Activated CD8-positive, alpha-beta memory T cell treated with anti-CD3 and anti-CD28 coated beads for 4 hours (primary cell): ENCODE results near the gene SFTPB.
"Not testable (repeated sequence)": the region's sequence is repeated elsewhere in the genome, so short reads cannot be mapped to it uniquely, and the experiment has no call there.

Experiments
- DNase-seq, 2 donors: peaks; one replicate each; pipeline ENCODE4 v3.0.0-alpha.2; 2020; ENCODE audit warnings: low read depth in 2 of 2

SFTPB gene

DNA sequence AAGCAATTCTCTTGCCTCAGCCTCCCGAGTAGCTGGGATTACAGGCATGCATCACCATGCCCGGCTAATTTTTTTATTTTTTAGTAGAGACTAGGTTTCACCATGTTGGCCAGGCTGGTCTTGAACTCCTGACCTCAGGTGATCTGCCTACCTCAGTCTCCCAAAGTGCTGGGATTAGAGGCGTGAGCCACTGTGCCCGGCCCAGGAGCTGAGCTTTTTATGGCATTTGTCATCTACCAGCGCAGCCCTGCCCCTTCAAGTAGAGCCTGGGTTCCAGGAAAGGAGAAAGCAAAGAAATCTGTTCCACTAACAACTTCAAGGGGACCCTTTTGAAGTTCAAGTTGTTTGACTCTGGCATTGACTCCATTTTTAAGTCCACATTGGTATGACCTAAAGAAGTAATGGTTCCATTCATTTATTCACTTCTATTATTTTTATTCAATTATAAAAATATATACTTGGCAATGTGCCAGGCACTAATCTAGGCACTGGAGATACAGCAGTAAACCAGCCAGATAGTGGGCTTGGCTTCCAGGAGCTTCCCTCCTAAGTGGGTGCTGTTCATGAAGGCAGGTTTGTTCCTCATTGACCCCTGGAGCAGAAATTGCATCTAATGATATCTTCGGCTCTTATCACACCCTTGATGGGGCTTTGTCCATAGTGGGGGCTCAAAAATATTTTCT, 8.0 kb upstream of the SFTPB start:
- DNase-seq = no peak

DNA sequence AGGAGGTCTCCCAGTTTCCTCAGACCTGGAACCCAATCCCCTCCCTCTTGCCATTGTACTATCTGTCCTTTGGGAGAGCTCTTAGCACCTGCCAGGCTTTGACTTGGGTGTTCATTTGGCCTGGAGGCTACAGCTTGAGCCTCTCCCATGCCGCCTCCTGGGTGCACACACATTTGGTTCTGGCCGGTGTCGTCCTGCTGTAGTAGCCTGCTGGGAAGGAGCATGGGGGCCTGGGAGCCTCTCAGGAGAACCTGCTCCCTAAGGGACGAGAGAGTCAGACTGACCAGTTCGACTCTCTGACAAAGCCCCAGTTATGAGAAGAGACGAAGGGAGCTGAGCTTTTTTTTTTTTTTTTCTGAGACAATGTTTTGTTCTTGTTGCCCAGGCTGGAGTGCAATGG, 7.4 kb upstream of the SFTPB start:
- no peak for DNase-seq

DNA sequence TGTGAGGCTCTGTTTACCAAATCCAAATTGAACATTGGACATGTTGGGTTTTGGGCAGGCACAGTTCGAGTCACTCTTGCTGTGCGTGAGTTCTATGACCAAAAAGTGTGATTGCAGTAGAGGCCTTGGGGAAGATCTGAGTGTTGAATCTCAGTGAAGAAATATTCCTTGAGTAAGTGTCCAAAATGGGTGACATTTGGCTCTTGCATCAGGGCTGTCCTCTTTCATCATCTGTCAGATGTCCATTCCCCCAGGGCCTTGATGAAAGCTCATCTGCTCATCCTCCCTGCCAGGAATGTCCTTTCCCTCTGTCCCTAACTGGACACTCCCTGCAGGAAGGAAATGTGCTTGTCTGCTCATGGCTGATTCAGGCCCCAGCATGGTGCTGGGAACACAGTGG, 6.4 kb upstream of the SFTPB start:
- no peak for DNase-seq

DNA sequence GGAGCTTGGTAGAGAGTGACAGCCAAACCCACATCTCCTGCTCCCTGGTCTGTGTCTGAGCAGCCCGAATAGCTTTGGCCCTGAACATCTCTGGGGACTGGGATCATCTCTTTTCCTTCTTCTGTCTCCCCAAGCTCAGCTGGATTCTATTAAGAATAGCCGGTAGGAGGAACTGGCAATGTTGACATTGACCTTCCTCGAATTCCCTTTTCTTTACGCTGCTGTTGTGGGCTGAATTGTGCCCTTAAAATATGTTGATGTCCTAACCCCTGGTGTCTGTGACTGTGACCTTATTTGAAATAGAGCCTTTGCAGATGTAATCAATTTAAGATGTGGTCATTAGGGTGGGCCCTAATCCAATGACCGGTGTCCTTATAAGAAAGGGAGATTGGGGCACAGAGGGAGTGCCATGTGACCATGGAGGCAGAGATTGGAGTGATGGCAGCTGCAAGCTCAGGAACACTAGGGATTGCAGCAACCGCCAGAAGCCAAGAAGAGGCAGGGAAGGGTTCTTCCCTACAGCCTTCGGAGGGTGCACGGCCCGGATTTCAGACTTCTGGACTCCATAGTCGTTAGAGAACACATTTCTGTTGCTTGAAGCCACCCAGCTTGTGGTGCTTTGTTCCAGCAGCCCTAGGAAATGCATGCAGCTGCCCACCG, 5.8 kb upstream of the SFTPB start:
- no peak for DNase-seq

DNA sequence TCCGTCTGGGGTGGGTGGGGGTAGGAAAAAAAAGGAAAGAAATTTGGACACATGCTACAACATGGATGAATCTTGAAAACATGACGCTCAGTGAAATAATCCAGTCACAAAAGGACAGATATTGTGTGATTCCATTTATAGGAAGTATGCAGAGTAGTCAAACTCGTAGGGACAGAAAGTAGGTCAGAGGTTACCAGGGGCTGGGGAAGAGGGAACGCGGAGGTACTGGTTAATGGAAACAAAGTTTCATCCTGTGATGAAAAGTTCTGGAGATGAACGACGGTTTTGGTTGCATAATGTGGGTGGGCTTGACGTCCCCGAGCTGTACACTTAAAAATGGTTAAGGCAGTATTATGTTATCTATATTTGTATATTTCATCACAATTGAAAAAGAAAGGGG, 4.5 kb upstream of the SFTPB start:
- DNase-seq = no peak

DNA sequence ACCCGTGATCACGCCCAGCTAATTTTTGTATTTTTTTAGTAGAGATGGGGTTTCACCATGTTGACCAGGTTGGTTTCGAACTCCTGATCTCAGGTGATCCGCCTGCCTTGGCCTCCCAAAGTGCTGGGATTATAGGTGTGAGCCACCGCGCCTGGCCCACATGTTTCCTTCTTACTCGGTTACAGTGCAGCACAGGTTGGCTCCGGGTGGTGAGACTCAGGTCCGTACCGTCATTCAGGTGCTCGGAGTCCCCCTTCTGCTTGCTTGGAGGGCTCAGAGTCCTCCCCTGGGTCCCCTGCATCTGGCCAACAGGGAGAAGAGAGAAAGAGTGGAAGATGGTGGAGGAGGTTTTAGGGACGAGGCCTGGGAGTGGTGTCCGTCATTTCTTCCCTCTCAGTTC, 2.4 kb upstream of the SFTPB start:
- DNase-seq = not testable (repeated sequence)

DNA sequence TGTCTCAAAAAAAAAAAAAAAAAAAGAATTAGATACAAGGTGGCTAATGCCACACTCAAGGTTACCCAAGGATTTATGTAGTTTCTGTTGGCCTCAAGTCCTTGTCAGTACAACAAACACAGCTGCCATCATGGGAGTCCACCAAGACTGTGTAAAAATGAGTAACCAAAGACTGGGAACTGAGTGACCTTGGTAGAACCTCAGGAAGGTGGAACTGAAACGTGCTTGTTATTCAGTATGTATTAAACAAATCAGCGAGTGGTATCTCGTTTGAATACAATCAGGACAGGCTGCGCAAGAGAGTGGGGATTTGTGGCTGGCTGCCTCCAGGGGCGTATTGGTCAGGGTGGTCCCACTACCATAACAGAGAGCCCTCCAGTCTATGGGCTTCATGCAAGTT, 1.6 kb upstream of the SFTPB start:
- no peak for DNase-seq

DNA sequence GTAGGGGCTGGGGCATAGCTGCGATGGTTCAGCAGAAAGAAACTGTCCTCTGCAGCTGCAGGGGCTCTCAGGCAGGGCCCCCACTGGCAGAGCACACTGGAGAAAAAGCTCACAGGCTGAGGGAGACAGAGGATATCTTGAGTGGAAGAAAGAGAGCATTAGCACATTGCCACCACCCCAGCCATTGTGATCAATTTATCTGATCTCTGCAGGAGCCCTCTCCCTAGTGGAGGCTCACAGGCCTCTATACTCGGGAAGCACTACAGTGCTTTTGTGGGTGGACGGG, 801 bp upstream of the SFTPB start:
- DNase-seq = no peak

DNA sequence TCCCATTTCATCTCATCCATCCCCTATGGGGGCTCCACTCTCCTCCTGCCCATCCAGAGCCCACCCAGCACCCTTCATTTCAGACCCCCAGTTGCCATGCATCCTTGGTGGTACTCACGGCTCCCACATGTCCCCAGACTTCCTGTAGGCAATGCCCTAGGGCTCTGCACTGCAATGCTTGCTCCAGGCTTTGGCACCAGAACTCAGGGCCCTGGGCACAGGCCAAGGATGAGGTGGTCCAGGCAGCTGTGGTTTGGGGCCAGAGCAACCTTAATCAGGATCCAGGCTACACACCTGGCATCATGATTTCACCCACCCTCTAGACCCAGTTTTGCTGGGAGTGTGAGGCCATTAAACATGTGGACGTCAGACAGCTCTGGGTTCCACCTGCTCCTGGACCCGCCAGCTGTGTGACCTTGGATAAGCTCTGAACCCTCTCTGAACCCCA, 414 bp downstream of the SFTPB start:
- DNase-seq = no peak

DNA sequence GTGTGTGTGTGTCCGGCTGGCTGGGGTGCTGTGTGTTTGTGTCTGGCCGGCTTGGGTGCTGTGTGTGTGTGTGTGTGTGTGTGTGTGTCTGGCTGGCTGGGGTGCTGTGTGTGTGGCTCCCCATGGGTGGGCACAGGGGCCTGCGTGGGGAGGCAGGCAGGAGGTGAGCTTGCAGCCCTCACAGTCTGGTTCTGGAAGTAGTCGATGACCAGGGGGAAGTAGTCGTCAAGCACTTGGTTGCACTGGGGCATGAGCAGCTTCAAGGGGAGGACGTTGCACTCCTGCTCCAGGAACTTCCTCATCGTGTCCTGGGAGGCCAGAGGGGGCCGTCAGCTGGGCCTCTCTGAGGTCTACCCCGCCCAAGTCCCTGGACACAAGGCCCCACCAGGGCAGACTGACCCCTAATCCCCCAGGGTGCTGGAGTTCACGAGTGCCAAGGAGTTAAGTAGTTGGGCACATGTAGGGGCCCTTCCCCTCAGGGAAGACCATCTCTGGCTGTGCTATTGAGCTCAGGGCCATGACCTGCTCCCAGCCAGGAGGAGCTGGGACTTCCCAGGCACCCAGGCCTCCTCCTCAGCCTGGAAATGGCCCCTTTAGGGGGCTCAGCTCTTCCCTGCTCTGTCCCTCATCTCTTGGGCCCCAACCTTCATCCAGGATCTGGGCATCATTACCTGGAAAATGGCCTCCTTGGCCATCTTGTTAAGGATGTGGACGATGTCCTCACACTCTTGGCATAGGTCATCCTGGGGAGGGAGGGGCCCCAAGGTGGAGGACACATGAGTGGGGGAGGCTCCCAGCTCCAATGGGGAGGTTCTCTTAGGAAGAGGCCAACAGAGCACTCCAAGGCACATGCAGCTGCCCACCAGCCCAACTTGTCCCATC, 1.3 kb downstream of the SFTPB start:
- DNase-seq = no peak

DNA sequence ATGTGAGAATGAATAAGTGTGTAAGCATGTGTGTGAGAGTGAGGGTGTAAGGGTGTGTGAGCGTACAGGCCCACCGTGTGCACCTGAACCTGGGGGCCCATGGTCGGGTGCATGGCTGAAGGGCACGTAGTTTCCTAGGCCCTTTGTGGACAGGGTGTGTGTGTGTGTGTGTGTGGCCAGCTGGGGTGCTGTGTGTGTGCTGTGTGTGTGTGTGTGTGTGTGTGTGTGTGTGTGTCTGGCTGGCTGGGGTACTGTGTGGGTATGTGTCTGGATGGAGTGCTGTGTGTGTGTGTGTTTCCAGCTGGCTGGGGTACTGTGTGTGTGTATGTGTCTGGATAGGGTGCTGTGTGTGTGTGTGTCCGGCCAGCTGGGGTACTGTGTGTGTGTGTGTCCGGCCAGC, 2.0 kb downstream of the SFTPB start:
- no peak for DNase-seq

DNA sequence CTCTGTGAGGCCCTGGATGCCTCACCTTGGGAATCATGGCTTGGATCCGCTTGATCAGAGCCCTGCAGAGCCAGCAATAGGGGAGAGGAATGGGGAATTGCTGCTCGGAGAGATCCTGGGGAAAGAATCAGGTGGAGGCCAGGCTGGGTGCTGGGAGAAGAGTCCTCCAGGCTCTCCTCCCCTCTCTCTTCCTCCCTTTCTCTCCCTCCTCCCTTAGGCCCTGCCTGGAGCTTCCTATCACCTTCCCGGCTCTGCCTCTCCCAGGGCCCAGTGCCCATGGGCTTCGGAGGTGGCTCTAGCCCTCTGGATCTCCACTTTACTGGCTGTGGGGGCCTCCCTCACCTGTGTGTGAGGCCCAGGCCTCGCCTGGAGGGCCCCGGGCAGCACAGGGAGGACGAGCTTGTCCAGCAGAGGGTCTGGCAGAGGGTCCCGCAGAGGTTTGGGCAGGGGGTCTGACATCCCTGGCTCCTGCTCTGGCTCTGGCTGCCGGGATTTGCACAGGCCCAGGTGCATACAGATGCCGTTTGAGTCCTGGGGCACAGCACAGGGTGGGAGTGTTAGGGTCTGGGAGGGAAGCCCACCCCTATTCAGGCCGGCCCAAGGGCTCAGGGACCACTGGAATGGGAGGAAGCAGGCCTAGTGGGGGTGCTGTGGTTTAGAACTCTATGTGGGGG, 2.6 kb downstream of the SFTPB start:
- DNase-seq = no peak

DNA sequence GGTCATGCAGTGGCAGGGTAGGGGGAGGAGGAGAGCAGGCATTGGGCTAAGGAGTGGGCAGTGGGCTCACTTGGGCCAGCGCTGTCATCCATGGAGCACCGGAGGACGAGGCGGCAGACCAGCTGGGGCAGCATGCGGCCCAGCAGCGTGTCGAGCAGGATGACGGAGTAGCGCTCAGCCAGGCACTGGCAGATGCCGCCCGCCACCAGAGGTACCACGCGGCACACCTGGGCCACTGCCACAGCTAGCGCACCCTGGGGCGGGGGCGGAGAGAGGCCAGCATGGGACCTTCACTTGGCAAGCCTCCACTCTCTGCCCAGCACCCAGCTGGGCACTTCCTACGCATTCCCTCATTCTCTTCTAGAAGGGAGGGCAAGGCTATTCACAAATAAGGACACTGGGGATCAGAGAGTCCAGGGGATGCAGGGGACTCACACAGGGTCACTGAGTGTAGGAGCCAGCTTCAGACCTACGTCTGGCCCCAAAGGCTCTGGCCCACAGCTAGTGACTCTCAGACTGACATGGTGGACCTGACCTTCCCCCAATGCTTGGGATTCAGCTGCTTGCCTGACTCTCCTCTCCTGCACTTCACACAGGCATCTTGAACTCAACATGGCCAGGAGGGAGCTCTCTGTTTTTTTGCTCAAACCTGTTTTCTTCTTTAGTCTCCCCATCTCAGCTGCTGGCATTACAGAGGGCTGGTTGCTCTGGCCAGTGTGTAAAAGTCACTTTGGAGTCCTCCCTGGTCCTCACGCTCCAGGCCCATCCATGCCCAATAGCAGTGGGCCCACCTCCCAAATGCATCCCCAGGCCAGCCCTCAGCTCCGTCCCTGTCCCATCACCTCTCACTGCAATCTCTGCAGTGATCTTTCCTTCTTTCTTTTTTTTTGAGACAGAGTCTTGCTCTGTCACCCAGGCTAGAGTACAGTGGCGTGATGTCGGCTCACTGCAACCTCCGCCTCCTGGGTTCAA, 4.1 kb downstream of the SFTPB start:
- no peak for DNase-seq

DNA sequence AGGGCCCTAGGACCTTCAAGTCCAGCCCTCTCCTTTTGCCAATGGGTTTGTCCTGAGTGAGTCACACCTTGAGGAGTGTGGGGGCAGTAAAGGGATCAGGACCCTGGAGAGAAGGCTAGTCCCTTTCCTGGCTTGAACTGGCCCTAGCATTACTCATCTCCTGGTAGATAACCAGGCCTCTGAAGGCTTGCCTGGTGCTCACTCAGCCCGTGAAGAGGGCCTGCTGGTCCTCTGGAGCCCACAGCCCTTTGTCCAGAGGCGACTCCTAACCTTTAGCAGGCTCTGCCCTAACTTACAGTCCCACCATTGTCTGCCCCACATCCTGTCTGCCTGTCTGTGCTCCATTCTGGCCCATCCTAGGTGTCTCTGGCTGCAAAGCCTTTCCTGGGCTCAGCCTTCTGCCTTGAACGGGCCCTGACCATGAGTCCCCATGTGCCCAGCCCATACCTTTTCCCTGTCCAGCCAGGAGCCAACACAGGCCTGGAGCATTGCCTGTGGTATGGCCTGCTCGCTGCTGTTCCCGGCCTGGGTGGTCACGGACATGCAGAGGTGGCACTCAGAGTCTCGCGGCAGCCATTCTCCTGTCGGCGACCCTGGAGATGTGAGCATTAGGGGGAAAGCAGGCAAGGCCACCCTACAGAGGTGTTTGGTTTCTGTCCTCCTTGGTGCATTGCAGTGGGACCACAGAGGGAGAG, 5.0 kb downstream of the SFTPB start:
- DNase-seq = no peak

DNA sequence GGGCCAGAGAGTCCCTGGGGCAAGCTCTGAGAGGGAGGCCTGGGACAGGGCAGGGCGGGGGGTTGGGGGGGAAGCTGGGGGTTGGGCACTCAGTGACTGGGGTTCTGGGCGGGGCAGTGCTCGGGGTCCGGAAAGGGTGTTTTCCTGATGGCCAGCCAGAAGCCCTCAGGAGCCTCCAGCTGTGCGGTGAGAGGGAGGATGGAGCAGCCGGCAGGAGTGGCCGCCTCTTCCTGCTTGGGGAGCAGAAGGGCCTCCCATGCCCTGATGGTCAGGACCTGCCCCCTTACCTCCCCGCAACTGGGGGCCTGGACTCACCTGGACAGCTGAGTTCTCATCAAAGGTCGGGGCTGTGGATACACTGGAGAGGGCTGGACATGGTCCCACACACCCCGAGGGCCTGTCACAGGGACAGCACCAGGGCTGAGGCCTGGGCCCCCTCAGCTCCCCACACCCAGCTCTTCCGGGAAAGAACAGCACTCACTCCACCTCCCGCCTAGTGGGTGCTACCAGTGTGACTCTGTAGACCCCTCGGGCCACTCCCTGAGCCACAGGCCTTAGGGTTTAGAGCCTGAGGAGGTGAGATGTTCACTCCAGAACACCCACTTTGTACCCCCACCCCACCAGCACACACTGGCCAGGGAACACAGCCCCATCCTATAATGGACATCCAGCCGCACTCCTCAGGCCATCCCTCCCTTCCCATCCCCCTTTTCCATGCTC, 6.7 kb downstream of the SFTPB start:
- DNase-seq = no peak

DNA sequence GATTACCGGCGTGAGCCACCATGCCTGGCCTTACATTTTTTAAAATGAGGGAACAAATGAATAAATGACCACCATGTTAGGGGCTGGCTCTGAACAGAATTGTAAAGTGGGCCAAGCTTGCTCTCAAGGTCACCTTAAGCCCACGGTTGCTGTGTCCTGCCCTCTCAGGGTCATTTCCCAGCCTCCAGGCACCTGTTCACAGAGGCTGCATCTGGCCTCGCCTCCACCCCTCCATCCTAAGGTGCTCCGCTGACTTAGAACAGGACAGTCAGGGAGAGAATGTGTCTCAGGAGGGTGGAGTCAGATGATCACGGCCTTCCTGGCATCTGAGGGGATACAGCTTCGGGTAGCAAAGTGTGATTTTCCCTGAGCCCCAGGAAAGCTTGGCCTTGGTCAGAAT, 7.3 kb downstream of the SFTPB start:
- no peak for DNase-seq

DNA sequence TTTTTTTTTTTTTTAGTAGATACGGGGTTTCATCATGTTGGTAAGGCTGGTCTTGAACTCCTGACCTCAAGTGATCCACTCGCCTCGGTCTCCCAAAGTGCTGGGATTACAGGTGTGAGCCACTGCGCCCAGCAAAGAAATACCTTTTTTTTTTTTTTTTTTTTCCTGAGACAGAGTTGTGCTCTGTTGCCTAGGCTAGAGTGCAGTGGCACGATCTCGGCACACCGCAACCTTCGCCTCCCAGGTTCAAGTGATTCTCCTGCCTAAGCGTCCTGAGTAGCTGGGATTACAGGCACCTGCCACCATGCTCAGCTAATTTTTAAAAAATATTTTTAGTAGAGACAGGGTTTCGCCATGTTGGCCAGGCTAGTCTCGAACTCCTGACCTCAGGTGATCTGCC, 7.7 kb downstream of the SFTPB start:
- DNase-seq = not testable (repeated sequence)

DNA sequence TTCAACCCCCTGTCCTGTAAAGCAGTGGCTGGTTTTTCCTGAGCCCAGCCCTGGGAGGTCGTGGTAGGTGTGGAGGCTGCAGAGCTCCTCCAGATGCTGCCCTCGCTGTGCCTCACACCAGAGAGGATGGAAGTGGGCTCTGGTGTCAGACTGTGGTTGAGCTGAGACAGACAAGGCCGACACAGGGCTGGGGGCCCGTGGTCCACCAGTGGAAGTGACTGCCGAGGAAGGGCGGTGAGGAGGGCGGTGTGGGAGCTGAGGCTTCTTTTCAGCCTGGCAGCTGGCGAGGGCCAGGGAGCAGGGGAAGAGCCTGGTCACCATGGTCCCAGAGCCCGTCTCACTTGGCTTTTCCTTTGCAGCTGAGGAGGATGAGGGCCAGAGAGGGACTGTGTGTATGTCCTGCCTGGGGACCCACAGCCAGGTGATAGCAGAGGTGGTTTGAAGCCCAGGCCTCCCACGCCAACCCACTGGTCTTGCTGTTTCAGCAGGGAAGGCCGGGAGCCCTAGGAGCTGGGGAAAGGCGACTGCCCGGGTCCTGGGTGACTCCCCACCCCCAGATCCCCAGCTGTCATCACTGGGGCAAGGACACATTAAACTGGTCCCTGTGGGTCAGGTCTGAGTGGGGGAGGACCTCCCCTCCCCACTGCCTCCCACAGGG, 8.5 kb downstream of the SFTPB start:
- no peak for DNase-seq

DNA sequence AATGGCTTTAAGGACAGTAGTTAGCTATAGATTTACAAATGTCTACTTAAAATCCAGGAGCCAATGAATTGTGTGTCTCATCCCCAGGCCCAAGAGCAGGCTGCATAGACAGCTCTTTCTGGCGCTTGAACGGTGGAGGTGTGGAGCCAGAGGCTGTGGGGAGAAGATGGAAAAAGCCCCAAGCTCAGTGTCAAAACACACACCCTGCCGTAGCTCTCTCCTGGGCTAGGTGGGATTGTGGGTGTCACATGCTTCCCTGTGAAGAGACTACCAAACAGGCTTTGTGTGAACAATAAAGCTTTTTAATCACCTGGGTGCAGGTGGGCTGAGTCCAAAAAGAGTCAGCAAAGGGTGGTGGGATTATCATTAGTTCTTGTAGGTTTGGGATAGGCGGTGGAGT, 10.6 kb downstream of the SFTPB start:
- DNase-seq = not testable (repeated sequence)
